Measurements from ENCODE around the gene SLC9A3.

SLC9A3 gene

DNA sequence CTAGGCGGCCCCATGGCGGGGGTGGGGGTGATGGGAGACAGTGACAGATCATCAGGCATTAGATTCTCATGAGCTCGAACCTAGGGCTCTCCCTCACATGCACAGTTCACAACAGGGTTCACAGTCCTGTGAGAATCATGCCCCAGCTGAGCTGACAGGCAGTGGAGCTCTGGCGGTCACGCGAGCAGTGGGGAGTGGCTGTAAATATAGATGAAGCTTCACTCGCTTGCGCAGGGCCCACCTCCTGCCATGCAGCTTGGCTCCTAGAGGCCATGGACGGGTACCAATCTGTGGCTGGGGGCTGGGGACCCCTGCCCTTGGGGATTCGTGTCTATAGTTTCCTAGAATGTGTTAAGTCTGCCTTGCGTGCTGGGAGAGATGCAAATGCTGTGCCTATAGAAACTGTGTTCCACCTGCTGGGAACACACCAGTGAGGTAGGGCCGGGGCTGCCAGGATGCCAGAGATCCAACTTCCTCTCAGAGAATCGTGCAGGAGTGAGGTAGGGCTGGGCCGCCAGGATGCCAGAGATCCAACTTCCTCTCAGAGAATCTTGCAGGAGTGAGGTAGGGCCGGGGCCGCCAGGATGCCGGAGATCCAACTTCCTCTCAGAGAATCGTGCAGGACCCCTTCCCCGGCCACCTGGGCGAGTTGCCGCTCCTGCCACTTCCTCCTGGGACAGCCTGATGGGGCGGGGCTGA lies 95.3 kb downstream of the SLC9A3 start:
- DNase-seq (ENCODE audit: low spot score) = no peak

DNA sequence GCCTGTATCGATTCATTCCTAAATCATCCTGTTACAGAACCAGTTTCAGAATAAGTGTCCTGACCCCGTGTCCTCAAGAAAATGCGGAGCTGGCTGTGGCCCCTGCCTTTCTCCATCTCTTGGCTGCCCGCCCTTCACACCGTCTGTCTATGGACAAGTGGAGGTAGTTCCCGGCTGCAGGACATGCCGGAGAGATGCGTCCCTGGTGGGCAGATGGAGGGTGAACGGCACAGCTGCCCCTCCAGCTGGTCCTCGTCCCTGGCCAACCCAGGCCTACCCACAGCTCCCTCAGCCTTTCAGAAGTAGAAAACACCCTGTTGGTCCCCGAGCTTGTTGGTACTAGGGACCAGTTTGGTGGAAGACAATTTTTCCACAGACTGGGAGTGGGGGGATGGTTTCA lies 96.0 kb downstream of the SLC9A3 start:
- DNase-seq (ENCODE audit: low spot score) = no peak

DNA sequence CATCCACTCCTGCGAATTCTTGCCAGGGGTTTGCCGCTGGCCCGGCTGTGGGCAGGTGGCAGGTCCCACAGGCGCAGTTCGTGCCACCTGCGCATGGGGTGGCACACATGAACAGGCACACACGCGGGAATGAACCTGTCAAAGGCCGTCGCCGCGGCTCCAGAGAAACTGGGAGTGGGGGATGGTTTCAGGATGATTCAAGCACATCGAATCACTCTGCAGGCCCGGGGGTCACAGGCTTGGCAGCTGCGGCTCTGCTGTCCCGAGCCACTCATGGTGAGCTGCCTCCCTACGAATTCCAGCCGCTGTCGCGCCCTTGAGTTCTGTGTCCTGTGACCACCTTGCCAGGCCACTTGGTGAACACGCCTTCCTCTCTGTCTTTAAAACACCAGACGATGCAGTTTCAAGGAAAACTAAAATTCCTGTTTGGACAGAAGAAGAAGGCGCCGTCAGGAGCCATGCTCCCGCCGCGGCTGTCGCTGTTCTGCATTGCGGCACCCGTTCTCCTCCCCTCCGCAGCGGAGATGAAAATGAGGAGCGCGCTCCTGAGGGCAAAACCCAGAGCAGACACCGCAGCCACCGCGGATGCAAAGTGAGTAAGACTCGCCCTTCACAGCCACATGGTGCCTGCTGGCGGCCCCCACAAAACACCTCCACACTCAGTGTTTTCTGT lies 96.7 kb downstream of the SLC9A3 start:
- no peak for DNase-seq (ENCODE audit: low spot score)

DNA sequence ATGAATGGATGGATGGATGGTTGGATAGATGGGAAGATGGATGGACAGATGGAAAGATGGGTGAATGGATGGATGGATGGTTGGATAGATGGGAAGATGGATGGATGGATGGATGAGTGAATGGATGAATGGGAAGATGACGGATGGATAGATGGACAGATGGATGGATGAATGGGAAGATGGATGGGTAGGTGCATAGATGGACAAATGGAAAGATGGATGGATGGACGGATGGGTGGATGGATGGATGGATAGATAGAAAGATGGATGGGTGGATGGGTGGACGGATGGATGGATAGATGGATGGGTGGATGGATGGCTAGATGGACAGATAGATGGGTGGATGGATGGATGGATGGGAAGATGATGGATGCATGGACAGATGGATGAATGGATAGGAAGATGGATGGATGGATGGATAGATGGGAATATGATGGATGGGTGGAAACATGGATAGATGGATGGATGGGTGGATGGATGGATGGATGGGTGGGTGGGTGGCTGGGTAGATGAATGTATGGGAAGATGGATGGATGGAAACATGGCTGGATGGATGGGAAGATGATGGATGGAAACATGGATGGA lies 97.8 kb downstream of the SLC9A3 start:
- no peak for DNase-seq (ENCODE audit: low spot score)

DNA sequence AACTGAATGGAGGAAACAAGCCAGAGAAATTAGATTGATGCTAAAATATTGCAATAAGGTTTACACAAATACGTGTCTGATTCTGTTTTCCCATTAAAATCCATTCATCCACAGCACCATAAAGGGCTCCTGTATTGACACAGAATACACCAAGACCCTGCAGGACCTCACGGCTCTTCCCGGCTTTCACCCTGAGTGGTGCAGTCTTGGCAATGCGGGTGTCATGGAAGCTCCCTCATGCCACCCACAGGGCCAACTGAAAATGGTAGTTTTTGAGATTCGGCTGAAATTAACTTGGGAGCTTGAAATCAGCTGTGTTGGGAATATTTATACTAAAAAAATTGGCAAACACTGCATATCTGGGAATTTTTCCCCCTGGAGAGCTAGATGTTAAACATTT lies 98.5 kb downstream of the SLC9A3 start:
- no peak for DNase-seq (ENCODE audit: low spot score)

DNA sequence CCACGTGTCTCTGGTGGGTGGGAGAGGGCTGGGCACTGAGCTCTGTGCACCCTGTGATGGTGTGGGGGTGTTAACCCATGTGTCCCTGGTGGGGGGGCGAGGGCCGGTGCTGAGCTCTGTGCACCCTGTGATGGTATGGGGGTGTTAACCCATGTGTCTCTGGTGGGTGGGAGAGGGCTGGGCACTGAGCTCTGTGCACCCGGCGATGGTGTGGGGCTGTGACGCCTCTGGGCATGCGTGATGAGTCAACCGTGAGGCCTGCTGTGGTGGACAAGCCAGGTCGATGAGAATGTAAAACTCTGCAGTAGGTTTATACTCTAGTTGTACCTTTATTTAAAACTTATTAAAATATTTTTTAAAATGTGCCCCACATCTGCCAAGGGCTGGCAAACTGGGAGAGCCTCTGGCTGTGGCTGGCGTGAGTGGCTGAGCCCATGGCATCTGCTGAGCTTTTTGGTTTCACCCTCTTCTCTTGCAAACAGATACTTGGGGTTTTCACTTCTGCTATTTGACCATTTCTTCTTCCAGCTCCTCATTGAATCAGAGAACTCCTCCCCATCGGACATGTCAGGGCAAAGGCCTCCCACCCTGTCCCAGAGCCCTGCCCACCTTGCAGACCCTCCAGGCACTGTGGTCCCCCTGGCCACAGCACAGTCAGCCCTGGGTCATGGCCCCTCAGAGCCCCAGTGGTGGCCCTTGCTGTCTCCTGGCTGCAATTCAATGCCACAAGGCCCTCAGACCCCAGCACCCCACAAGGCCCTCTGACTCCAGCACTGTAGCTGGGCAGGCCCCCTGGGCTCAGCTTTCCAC lies 99.7 kb downstream of the SLC9A3 start:
- no peak for DNase-seq (ENCODE audit: low spot score)

DNA sequence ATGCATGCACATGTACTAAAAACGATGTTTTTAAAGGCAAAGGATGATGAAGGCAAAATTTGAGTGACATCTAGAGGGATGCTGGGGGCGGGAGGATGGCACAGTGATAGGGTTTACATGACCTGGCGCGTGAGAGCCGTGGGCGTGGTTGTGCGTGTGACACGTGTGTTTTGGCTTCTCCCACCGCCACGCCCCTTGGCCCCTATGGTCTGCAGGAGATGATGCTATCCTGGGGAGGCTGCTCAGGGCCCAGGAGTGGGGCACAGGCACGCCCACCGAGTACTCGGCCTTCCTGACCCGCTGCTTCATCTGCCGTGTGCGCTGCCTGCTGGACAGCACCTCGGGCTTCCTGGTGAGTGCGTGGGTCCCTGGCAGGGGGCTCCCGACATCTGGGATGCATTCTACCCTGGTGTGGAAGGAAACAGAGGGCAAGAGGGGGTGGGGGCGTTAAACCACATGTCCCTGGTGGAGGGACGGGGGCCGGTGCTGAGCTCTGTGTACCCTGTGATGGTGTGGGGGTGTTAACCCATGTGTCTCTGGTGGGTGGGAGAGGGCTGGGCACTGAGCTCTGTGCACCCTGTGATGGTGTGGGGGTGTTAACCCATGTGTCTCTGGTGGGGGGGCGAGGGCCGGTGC lies 100.5 kb downstream of the SLC9A3 start:
- no peak for DNase-seq (ENCODE audit: low spot score)

DNA sequence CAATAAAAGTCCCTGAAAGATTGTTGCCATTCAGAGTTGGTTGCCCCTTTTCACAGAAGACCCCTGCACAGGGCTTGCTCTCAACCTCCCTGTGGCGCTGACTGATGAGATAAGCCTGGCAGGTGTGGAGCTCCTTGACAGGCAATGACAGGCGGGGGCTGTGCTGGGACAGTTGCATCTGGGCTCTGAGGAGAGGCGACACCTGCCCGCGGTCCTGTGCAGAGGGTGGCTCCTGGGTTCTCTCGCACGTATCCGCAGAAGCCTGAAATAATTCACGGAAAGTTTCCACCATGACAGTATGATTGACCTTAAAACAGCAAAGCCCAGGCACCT lies 101.0 kb downstream of the SLC9A3 start:
- no peak for DNase-seq (ENCODE audit: low spot score)

DNA sequence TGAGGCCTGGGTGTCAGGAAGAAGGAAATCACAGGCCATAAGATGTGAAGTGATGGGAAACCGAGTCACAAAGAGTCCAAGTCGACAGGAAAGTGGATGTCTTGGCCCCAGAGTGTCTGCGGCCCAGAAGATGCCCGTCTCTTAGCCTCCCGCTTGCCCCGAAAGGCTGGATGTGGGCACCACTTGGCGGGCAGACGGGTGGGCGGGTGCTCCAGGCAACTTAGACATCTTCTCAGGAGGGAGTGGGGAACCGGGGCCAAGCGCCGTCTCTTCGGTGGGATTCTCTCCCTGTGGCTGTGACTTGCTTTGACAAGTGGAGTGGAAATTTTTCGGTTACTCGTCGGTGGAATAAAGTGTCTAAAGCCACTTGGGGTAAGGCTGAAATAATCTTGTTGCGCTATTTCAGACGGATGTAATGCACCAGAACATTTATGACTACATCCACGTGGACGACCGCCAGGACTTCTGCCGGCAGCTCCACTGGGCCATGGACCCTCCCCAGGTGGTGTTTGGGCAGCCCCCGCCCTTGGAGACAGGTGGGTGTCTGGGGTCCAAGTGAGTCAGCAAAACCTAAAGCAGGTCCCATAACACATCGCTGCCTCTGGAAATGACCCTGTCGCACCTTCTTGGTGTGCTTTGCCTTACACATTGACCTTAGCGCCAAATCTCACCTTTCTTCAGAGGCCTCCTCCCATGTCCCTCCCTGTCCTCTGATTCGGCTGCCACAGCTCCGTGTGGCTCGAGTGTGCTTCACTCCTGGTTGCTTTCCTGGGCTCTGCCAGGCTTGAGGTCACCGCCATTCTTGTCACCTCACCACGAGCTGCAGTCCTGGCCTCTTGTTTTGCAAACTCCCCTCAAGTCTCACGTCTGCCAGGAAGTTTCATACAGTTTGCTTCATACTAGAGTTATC lies 101.7 kb downstream of the SLC9A3 start:
- no peak for DNase-seq (ENCODE audit: low spot score)

DNA sequence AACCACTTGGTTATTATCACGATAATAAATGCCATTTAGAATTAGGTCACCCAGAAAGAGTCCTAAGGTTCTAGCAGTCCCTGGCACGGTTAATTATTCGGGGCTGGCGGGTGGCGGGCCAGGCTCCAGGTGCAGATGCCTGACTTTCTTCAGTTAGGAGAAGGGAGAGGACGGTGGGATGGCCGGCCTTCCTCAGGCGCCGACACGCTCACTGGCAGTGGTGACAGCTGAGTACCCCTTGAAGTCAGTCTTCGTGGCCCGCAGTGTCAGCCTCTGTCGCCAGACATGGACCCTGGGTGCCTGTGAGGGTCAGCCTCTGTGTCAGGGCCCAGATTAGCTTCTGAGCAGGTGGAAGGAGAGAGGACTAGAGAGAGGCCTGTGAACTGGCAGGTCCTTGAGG lies 102.3 kb downstream of the SLC9A3 start:
- DNase-seq (ENCODE audit: low spot score) = no peak

DNA sequence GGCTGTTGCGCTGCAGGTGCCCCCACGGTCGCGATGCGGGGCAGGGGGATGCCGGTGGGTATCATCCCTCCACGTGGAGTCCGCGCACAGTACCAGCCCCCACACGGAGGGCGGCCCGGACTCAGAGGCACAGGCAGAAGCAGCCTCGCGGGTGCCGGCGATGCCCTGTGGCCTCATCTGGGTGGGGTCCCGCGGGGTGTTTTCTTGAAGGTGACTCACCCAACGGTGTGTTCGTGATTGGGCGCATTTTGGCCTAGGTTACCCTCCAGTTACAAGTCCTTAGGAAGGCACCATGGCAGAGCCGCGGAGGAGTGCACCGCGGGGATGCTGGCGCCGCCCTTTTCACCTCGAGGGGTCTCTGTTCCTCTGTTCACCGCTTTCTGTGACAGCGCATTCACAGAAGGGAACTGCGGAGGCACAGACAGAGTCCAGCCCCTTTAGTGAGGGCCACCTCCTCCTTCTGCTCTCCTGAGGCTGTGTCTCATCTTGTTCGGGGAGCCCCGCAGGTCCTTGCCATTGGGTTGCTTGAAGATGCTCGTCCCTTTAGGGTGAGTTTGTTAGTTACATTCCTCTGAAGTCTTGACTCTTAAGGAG lies 102.9 kb downstream of the SLC9A3 start:
- DNase-seq (ENCODE audit: low spot score) = no peak

DNA sequence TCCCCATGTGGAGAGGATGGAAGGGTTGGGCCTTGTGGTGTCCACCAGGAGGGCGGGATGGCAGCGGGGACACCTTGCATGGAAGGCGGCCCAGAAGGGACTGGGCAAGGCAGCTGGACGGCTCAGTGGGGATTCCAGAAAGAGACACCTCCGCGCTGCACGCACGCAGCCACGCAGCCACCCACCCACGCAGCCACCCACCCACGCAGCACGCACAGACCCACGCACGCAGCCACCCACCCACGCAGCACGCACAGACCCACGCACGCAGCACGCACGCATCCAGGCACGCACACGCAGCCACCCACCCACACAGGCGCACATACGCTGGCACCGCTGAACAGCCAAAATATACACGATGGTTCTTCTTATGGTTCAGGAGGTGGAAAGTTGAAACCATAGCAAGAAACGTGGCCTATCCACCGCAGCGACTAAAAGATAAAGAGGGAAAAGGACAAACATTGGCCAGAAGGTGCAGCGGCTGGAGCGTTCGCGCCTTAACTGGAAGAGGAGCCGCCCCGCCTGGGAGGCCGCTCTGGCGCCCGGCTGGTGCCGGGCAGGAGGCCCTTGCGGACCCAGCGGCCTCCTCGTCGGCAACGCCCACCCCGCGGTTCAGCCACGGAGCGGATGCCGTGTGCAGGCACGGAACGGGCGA lies 103.5 kb downstream of the SLC9A3 start:
- DNase-seq (ENCODE audit: low spot score) = no peak
